ENCODE data around the gene ATL3. TPM values are rescaled to one million over a fixed set of nuclear protein-coding genes. Genes with fewer than 3 reads are reported as not detected.

The ATL3 gene
- total and polyA plus RNA-seq, 2 of the 4 experiments (the other 2 are of a cell fraction), result 19.9 to 131 TPM

DNA sequence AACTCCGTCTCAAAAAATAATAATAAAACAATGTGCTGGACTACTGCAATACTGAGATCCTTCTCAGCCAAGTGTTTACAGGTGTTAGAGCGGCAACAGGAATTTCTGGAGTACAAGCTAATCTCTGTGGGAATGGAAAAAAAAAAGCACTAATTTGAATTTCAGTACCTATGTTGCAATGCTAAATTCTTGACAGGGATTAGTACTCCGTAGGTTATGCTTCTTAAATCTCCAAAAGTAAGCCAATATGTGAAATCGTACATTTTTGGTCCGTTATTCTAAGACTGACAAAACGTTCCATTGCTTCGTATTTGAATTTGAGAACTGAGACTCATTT is 1.1 kb downstream of the ATL3 start:
- peak overlapping the region; percentile 72; the same call in 1 of the 2 replicates for H3K4ac ChIP-seq (ENCODE audit: low read depth, low read length)
- no peak for TF ChIP-seq RCOR1 (IDR thresholded peaks at IDR 0.05; ENCODE audit: insufficient replicate concordance, low read length)
- TF ChIP-seq, protein P1, sequence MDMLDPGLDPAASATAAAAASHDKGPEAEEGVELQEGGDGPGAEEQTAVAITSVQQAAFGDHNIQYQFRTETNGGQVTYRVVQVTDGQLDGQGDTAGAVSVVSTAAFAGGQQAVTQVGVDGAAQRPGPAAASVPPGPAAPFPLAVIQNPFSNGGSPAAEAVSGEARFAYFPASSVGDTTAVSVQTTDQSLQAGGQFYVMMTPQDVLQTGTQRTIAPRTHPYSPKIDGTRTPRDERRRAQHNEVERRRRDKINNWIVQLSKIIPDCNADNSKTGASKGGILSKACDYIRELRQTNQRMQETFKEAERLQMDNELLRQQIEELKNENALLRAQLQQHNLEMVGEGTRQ (IDR thresholded peaks at IDR 0.05; ENCODE audit: low read depth, low read length), result no peak
- TF ChIP-seq BHLHE40 (IDR thresholded peaks at IDR 0.05; ENCODE audit: low read depth, low read length), result no peak
- no peak for TF ChIP-seq RFX5 (IDR thresholded peaks at IDR 0.05; ENCODE audit: low read depth, low read length)
- no peak for TF ChIP-seq MAZ (IDR thresholded peaks at IDR 0.05; ENCODE audit: borderline replicate concordance, low read depth, low read length)
- TF ChIP-seq, protein P2, sequence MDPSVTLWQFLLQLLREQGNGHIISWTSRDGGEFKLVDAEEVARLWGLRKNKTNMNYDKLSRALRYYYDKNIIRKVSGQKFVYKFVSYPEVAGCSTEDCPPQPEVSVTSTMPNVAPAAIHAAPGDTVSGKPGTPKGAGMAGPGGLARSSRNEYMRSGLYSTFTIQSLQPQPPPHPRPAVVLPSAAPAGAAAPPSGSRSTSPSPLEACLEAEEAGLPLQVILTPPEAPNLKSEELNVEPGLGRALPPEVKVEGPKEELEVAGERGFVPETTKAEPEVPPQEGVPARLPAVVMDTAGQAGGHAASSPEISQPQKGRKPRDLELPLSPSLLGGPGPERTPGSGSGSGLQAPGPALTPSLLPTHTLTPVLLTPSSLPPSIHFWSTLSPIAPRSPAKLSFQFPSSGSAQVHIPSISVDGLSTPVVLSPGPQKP (IDR thresholded peaks at IDR 0.05; ENCODE audit: borderline replicate concordance, low read depth, low read length), result no peak
- TF ChIP-seq SMC3 (IDR thresholded peaks at IDR 0.05; ENCODE audit: low read depth, low read length), result no peak
- TF ChIP-seq, protein P3, sequence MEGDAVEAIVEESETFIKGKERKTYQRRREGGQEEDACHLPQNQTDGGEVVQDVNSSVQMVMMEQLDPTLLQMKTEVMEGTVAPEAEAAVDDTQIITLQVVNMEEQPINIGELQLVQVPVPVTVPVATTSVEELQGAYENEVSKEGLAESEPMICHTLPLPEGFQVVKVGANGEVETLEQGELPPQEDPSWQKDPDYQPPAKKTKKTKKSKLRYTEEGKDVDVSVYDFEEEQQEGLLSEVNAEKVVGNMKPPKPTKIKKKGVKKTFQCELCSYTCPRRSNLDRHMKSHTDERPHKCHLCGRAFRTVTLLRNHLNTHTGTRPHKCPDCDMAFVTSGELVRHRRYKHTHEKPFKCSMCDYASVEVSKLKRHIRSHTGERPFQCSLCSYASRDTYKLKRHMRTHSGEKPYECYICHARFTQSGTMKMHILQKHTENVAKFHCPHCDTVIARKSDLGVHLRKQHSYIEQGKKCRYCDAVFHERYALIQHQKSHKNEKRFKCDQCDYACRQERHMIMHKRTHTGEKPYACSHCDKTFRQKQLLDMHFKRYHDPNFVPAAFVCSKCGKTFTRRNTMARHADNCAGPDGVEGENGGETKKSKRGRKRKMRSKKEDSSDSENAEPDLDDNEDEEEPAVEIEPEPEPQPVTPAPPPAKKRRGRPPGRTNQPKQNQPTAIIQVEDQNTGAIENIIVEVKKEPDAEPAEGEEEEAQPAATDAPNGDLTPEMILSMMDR (conservative IDR thresholded peaks at IDR 0.05; ENCODE audit: low read depth, low read length), result no peak
- no peak for TF ChIP-seq CEBPB (IDR thresholded peaks at IDR 0.05; ENCODE audit: low read depth, low read length)
- TF ChIP-seq POLR2A (IDR thresholded peaks at IDR 0.05; ENCODE audit: low read depth, low read length), result no peak
- no peak for TF ChIP-seq NFE2L2 (IDR thresholded peaks at IDR 0.05; ENCODE audit: low read depth, low read length)
- no peak for TF ChIP-seq FOS (IDR thresholded peaks at IDR 0.05; ENCODE audit: low read depth, low read length)
- TF ChIP-seq RAD21 (IDR thresholded peaks at IDR 0.05; ENCODE audit: low read length), result no peak
- TF ChIP-seq MAFK (IDR thresholded peaks at IDR 0.05; ENCODE audit: low read depth, low read length), result no peak
- peak overlapping the region; percentile 54 for H2BK5ac ChIP-seq (ENCODE audit: low read depth, low read length, poor library complexity, severe bottlenecking)
- no peaks in the 10 kb centered on the region for H3K27me3 ChIP-seq (ENCODE audit: control insufficient read depth, insufficient read depth, low read length)
- 0 out of 2 replicates have a peak overlapping the region, but pooled peaks have one; percentile 48 for H2BK120ac ChIP-seq (ENCODE audit: low read depth, low read length)
- ChIA-PET POLR2A (ENCODE audit: unreplicated experiment) (no interaction called here), CTCF (interaction anchor here (1.2 to 1.3 kb wide), 3 partner anchors 9 to 98 kb away, joined by 3 to 6 read pairs (median 5); partner anchors contain the start of gene ZFTA)
- no peak for ATAC-seq (ENCODE audit: low read depth)
- WGBS, 2 experiments (ENCODE audit: extremely low coverage in 2 of 2, insufficient read length in 1 of 2), result 44% methylated on average over 4 of the region's 7 CpGs; no CpG with 5 or more reads in 1 of the 2 experiments
- 0 out of 3 replicates have a peak overlapping the region, but pooled peaks have one; percentile 17 for H2BK15ac ChIP-seq (ENCODE audit: low read depth, low read length)
- peak overlapping the region; percentile 89 for H3K4me2 ChIP-seq (ENCODE audit: low read depth, low read length)
- H3K79me1 ChIP-seq (ENCODE audit: low read depth in 1 of 2, low read length in 2 of 2), result peaks cover 5 to 28% of the 10 kb centered on the region in 2 experiments; a peak in 3 of 4 replicates
- no peak overlapping the region for H2BK20ac ChIP-seq (ENCODE audit: low read depth, low read length)
- H4K20me1 ChIP-seq (ENCODE audit: insufficient read depth, low read length), result peaks cover 19% of the 10 kb centered on the region
- intact Hi-C loops (cut with micrococcal nuclease) (no loop called here), in situ Hi-C loops (cut with MboI; ENCODE audit: low sequenced_read_pairs) (loop anchor here (25.0 kb wide), 1 partner anchor 783 kb away; the partner anchor contains the start of gene SLC3A2), dilution Hi-C loops (cut with HindIII; ENCODE audit: low sequenced_read_pairs, unreplicated experiment) (no loop called here)
- BruUV-seq (replicated peaks), result TSS peak; percentile 63
- H3K9me1 ChIP-seq (ENCODE audit: insufficient read depth, low read length), result peaks cover 12% of the 10 kb centered on the region
- H3K36me3 ChIP-seq (ENCODE audit: control insufficient read depth, insufficient read depth, low read length), result no peaks in the 10 kb centered on the region
- peak overlapping the region; percentile 93; the same call in 1 of the 2 replicates for H3K9ac ChIP-seq (ENCODE audit: low read depth, low read length)
- no peak overlapping the region for H2AK9ac ChIP-seq (replicated peaks; ENCODE audit: low read depth, low read length, poor library complexity)
- H4K8ac ChIP-seq (ENCODE audit: low read depth in 2 of 2, low read length in 2 of 2), result peak overlapping the region; percentile 44 to 65; a peak in 3 of 4 replicates
- peak overlapping the region; percentile 68 for H3K56ac ChIP-seq (ENCODE audit: extremely low read depth, insufficient read depth, low read length)
- H3K4me3 ChIP-seq (ENCODE audit: insufficient read depth, low read depth, low read length), result peak overlapping the region; percentile 75
- peaks cover 17% of the 10 kb centered on the region for H3K4me1 ChIP-seq (ENCODE audit: control insufficient read depth, insufficient read depth, low read length)
- peak overlapping the region; percentile 74 for H3K14ac ChIP-seq (replicated peaks; ENCODE audit: low read depth, low read length)
- no peaks in the 10 kb centered on the region for H3K9me3 ChIP-seq (ENCODE audit: control insufficient read depth, insufficient read depth, low read length)
- H3K18ac ChIP-seq (ENCODE audit: low read depth, low read length), result peak overlapping the region; percentile 83; the same call in 1 of the 2 replicates
- peak overlapping the region; percentile 42 for H3K27ac ChIP-seq (ENCODE audit: insufficient read depth, low read length)
- H2AFZ ChIP-seq (replicated peaks; ENCODE audit: low read length, poor library complexity), result no peak overlapping the region
- H4K91ac ChIP-seq (ENCODE audit: insufficient read depth, low read depth, low read length), result no peak overlapping the region; the same call in 1 of the 2 replicates
- H3K23ac ChIP-seq (ENCODE audit: low read depth, low read length), result peak overlapping the region; percentile 43; the same call in 1 of the 2 replicates
- H2AK5ac ChIP-seq (ENCODE audit: low read depth, low read length), result 0 out of 2 replicates have a peak overlapping the region, but pooled peaks have one; percentile 2
- peak overlapping the region; percentile 51; the same call in 1 of the 2 replicates for H4K5ac ChIP-seq (ENCODE audit: low read depth, low read length)
- no peak for DNase-seq
